Activated T-helper 2 cell treated with anti-CD3 and anti-CD28 coated beads, Interferon-gamma antibody, Interleukin-2, Interleukin-4, amounts not matched to agents 10 μg/mL and 5 μg/mL and 100 μg/mL, durations not matched to agents 14 hours and 24 hours and 36 hours (primary cell): ENCODE results near the gene TTC6. TPM values are rescaled to one million over a fixed set of nuclear protein-coding genes. Genes with fewer than 3 reads are reported as not detected.

Source experiments
- DNase-seq: peaks from one replicate; pipeline ENCODE4 v3.0.0; 2021; ENCODE audit warnings: low spot score
- H3K27ac Mint-ChIP-seq: one replicate; pipeline ENCODE4 v1.8.0; 2021; ENCODE audit warnings: mixed read lengths
- H3K27me3 Mint-ChIP-seq: one replicate; pipeline ENCODE4 v1.8.0; 2021; ENCODE audit warnings: low read depth, mixed read lengths
- H3K36me3 Mint-ChIP-seq: one replicate; pipeline ENCODE4 v1.8.0; 2021; ENCODE audit warnings: low read depth, mixed read lengths
- H3K4me1 Mint-ChIP-seq: one replicate; pipeline ENCODE4 v1.8.0; 2021; ENCODE audit warnings: low read depth, mixed read lengths
- H3K4me3 Mint-ChIP-seq: one replicate; pipeline ENCODE4 v1.8.0; 2021; ENCODE audit warnings: low read depth, mild to moderate bottlenecking, moderate library complexity, mixed read lengths
- H3K9me3 Mint-ChIP-seq: one replicate; pipeline ENCODE4 v1.8.0; 2021; ENCODE audit warnings: mixed read lengths
- intact Hi-C: fragments of 100-400 bp; cut with micrococcal nuclease; formaldehyde crosslinking; loops from one replicate; pipeline ENCODE4 v1.15.1; 2023
- total RNA-seq: library from RNA; stranded (reverse); gene quantifications from 2 replicates; pipeline ENCODE4 v1.2.3, GENCODE V29; 2022

The TTC6 gene
- total RNA-seq, 1 donor from 2014 or later, result not detected

- no peak for DNase-seq
- intact Hi-C loops, result no loop called here
- Mint-ChIP-seq H3K4me3 (no peak overlapping the region), H3K36me3 (no peaks in the 10 kb centered on the region), H3K27me3 (peaks cover 9% of the 10 kb centered on the region), H3K27ac (no peak overlapping the region), H3K4me1 (no peaks in the 10 kb centered on the region), H3K9me3 (peaks cover 5% of the 10 kb centered on the region)
Observed at GRCh38 chr14:37606678-37607077, 11.2 kb downstream of the TTC6 start.

GRCh38 chr14:37608649-37609048, 13.2 kb downstream of the TTC6 start:
- DNase-seq, result no peak
- intact Hi-C loops, result no loop called here
- no peaks in the 10 kb centered on the region for H3K4me1 Mint-ChIP-seq
- no peaks in the 10 kb centered on the region for H3K27me3 Mint-ChIP-seq
- no peaks in the 10 kb centered on the region for H3K36me3 Mint-ChIP-seq
- H3K9me3 Mint-ChIP-seq, result peaks cover 13% of the 10 kb centered on the region
- no peak overlapping the region for H3K4me3 Mint-ChIP-seq
- no peak overlapping the region for H3K27ac Mint-ChIP-seq

GRCh38 chr14:37610945-37611523, 15.6 kb downstream of the TTC6 start:
- no peaks in the 10 kb centered on the region for H3K27me3 Mint-ChIP-seq
- H3K36me3 Mint-ChIP-seq, result no peaks in the 10 kb centered on the region
- H3K27ac Mint-ChIP-seq, result no peak overlapping the region
- H3K9me3 Mint-ChIP-seq, result peaks cover 31% of the 10 kb centered on the region
- intact Hi-C loops, result no loop called here
- no peak overlapping the region for H3K4me3 Mint-ChIP-seq
- no peaks in the 10 kb centered on the region for H3K4me1 Mint-ChIP-seq
- DNase-seq, result no peak

- Mint-ChIP-seq H3K27ac (no peak overlapping the region), H3K9me3 (peaks cover 37% of the 10 kb centered on the region), H3K4me1 (no peaks in the 10 kb centered on the region), H3K27me3 (no peaks in the 10 kb centered on the region), H3K4me3 (no peak overlapping the region), H3K36me3 (no peaks in the 10 kb centered on the region)
- no peak for DNase-seq
- intact Hi-C loops, result no loop called here
Observed at GRCh38 chr14:37615582-37616289, 20.3 kb downstream of the TTC6 start.

- no peaks in the 10 kb centered on the region for H3K4me1 Mint-ChIP-seq
- intact Hi-C loops, result no loop called here
Observed at GRCh38 chr14:37616853-37617252, 21.4 kb downstream of the TTC6 start.

GRCh38 chr14:37617864-37618365, 22.5 kb downstream of the TTC6 start:
- intact Hi-C loops, result no loop called here
- DNase-seq, result no peak
- H3K4me1 Mint-ChIP-seq, result no peaks in the 10 kb centered on the region
- H3K36me3 Mint-ChIP-seq, result no peaks in the 10 kb centered on the region
- H3K27me3 Mint-ChIP-seq, result no peaks in the 10 kb centered on the region
- H3K9me3 Mint-ChIP-seq, result peaks cover 27% of the 10 kb centered on the region
- no peak overlapping the region for H3K4me3 Mint-ChIP-seq
- no peak overlapping the region for H3K27ac Mint-ChIP-seq

More at GRCh38 chr14:37616853-37617252, 21.4 kb downstream of the TTC6 start:
- no peak for DNase-seq
- Mint-ChIP-seq H3K4me3 (no peak overlapping the region), H3K36me3 (no peaks in the 10 kb centered on the region), H3K27ac (no peak overlapping the region), H3K27me3 (no peaks in the 10 kb centered on the region), H3K9me3 (peaks cover 31% of the 10 kb centered on the region)

GRCh38 chr14:37618498-37619028, 23.1 kb downstream of the TTC6 start:
- Mint-ChIP-seq H3K27me3 (no peaks in the 10 kb centered on the region), H3K27ac (no peak overlapping the region), H3K4me3 (no peak overlapping the region), H3K9me3 (peaks cover 24% of the 10 kb centered on the region), H3K4me1 (no peaks in the 10 kb centered on the region), H3K36me3 (no peaks in the 10 kb centered on the region)
- intact Hi-C loops, result no loop called here
- no peak for DNase-seq

GRCh38 chr14:37620856-37621255, 25.4 kb downstream of the TTC6 start:
- Mint-ChIP-seq H3K4me1 (no peaks in the 10 kb centered on the region), H3K36me3 (no peaks in the 10 kb centered on the region), H3K9me3 (peaks cover 7% of the 10 kb centered on the region), H3K4me3 (no peak overlapping the region), H3K27ac (no peak overlapping the region), H3K27me3 (no peaks in the 10 kb centered on the region)
- no peak for DNase-seq
- intact Hi-C loops, result no loop called here

- intact Hi-C loops, result no loop called here
- H3K4me1 Mint-ChIP-seq, result no peaks in the 10 kb centered on the region
- no peaks in the 10 kb centered on the region for H3K9me3 Mint-ChIP-seq
- no peak overlapping the region for H3K27ac Mint-ChIP-seq
- no peaks in the 10 kb centered on the region for H3K27me3 Mint-ChIP-seq
- DNase-seq, result no peak
- no peaks in the 10 kb centered on the region for H3K36me3 Mint-ChIP-seq
- H3K4me3 Mint-ChIP-seq, result no peak overlapping the region
Observed at GRCh38 chr14:37622231-37622923, 26.9 kb downstream of the TTC6 start.

- Mint-ChIP-seq H3K27ac (no peak overlapping the region), H3K36me3 (no peaks in the 10 kb centered on the region), H3K4me3 (no peak overlapping the region), H3K9me3 (no peaks in the 10 kb centered on the region), H3K4me1 (no peaks in the 10 kb centered on the region), H3K27me3 (no peaks in the 10 kb centered on the region)
- DNase-seq, result no peak
- intact Hi-C loops, result no loop called here
Observed at GRCh38 chr14:37623426-37623951, 28.1 kb downstream of the TTC6 start.

- H3K4me3 Mint-ChIP-seq, result no peak overlapping the region
- no peaks in the 10 kb centered on the region for H3K27me3 Mint-ChIP-seq
- intact Hi-C loops, result no loop called here
- H3K36me3 Mint-ChIP-seq, result no peaks in the 10 kb centered on the region
- H3K9me3 Mint-ChIP-seq, result no peaks in the 10 kb centered on the region
- no peaks in the 10 kb centered on the region for H3K4me1 Mint-ChIP-seq
- no peak overlapping the region for H3K27ac Mint-ChIP-seq
- no peak for DNase-seq
Observed at GRCh38 chr14:37623971-37624370, 28.5 kb downstream of the TTC6 start.

GRCh38 chr14:37625597-37626595, 30.5 kb downstream of the TTC6 start:
- Mint-ChIP-seq H3K9me3 (peaks cover 8% of the 10 kb centered on the region), H3K36me3 (no peaks in the 10 kb centered on the region)

More at GRCh38 chr14:37625597-37626595, 30.5 kb downstream of the TTC6 start:
- no peak for DNase-seq
- H3K27ac Mint-ChIP-seq, result no peak overlapping the region
- intact Hi-C loops, result no loop called here
- no peaks in the 10 kb centered on the region for H3K4me1 Mint-ChIP-seq
- no peaks in the 10 kb centered on the region for H3K27me3 Mint-ChIP-seq
- no peak overlapping the region for H3K4me3 Mint-ChIP-seq
